Chondrocyte (in vitro differentiated cells): ENCODE measurements around the gene ATG7. TPM values are rescaled to one million over a fixed set of nuclear protein-coding genes. Genes with fewer than 3 reads are reported as not detected.

Experiments
- DNase-seq: peaks from one replicate; pipeline ENCODE4 v3.0.0; 2021; ENCODE audit warnings: mixed read lengths, low spot score
- H3K27ac Mint-ChIP-seq: one replicate; pipeline ENCODE4 v1.8.0; 2021; ENCODE audit warnings: mild to moderate bottlenecking, moderate library complexity, mixed read lengths; ENCODE audit not compliant: unreplicated experiment
- H3K27me3 Mint-ChIP-seq: 2 replicates; pipeline ENCODE4 v1.8.0; 2021; ENCODE audit warnings: low read depth, mixed read lengths
- H3K36me3 Mint-ChIP-seq: 2 replicates; pipeline ENCODE4 v1.8.0; 2021; ENCODE audit warnings: low read depth, mixed read lengths
- H3K4me1 Mint-ChIP-seq: 2 replicates; pipeline ENCODE4 v1.8.0; 2021; ENCODE audit warnings: low read depth, mild to moderate bottlenecking, mixed read lengths
- H3K4me3 Mint-ChIP-seq: one replicate; pipeline ENCODE4 v1.8.0; 2021; ENCODE audit warnings: mild to moderate bottlenecking, moderate library complexity, mixed read lengths; ENCODE audit not compliant: unreplicated experiment
- H3K9me3 Mint-ChIP-seq: 2 replicates; pipeline ENCODE4 v1.8.0; 2021; ENCODE audit warnings: low read depth, mixed read lengths
- CTCF ChIP-seq: fragments of 200-600 bp; sonication (generic); IDR thresholded peaks from 2 replicates; pipeline ENCODE4 v1.5.0; 2021; ENCODE audit warnings: antibody characterized with exemption, mild to moderate bottlenecking, moderate library complexity
- total RNA-seq: library from RNA; stranded (reverse); gene quantifications from 3 replicates; pipeline ENCODE4 v1.2.1, GENCODE V29; 2021

Gene ATG7
- total RNA-seq, 1 donor from 2014 or later, result 27.4 TPM

- H3K27ac Mint-ChIP-seq, result no peak overlapping the region
Measured at GRCh38 chr3:11306817-11307589, 34.8 kb downstream of the ATG7 start.

GRCh38 chr3:11307830-11308432 is 35.7 kb downstream of the ATG7 start:
- Mint-ChIP-seq H3K27me3 (no peaks in the 10 kb centered on the region), H3K36me3 (peaks cover 32% of the 10 kb centered on the region), H3K4me3 (no peak overlapping the region), H3K27ac (no peak overlapping the region), H3K4me1 (peaks cover 6% of the 10 kb centered on the region), H3K9me3 (no peaks in the 10 kb centered on the region)
- TF ChIP-seq CTCF, result no peak
- no peak for DNase-seq

More at GRCh38 chr3:11306817-11307589, 34.8 kb downstream of the ATG7 start:
- Mint-ChIP-seq H3K27me3 (no peaks in the 10 kb centered on the region), H3K9me3 (no peaks in the 10 kb centered on the region), H3K36me3 (peaks cover 31% of the 10 kb centered on the region), H3K4me3 (no peak overlapping the region), H3K4me1 (peaks cover 6% of the 10 kb centered on the region)
- no peak for DNase-seq
- no peak for TF ChIP-seq CTCF

- DNase-seq, result no peak
- no peak for TF ChIP-seq CTCF
- Mint-ChIP-seq H3K36me3 (peaks cover 36% of the 10 kb centered on the region), H3K4me1 (peaks cover 4% of the 10 kb centered on the region), H3K27ac (no peak overlapping the region), H3K27me3 (no peaks in the 10 kb centered on the region), H3K9me3 (no peaks in the 10 kb centered on the region), H3K4me3 (no peak overlapping the region)
Measured at GRCh38 chr3:11310258-11310657, 38.1 kb downstream of the ATG7 start.

GRCh38 chr3:11312166-11312565 is 40.0 kb downstream of the ATG7 start:
- Mint-ChIP-seq H3K36me3 (peaks cover 45% of the 10 kb centered on the region), H3K4me1 (no peaks in the 10 kb centered on the region), H3K27me3 (no peaks in the 10 kb centered on the region), H3K27ac (no peak overlapping the region), H3K4me3 (no peak overlapping the region), H3K9me3 (no peaks in the 10 kb centered on the region)
- DNase-seq, result no peak
- TF ChIP-seq CTCF, result no peak

GRCh38 chr3:11317300-11317699 is 45.1 kb downstream of the ATG7 start:
- no peak overlapping the region for H3K4me3 Mint-ChIP-seq
- H3K4me1 Mint-ChIP-seq, result no peaks in the 10 kb centered on the region
- DNase-seq, result no peak
- H3K36me3 Mint-ChIP-seq, result peaks cover 40% of the 10 kb centered on the region
- no peaks in the 10 kb centered on the region for H3K27me3 Mint-ChIP-seq
- no peaks in the 10 kb centered on the region for H3K9me3 Mint-ChIP-seq
- TF ChIP-seq CTCF, result no peak
- no peak overlapping the region for H3K27ac Mint-ChIP-seq
